Measurements from ENCODE around the gene FRMPD4. TPM values are rescaled to one million over a fixed set of nuclear protein-coding genes. Genes with fewer than 3 reads are reported as not detected.
A peak's percentile ranks its signal among the peaks of the same experiment; 100 is the strongest.

FRMPD4 gene
- polyA plus RNA-seq, 2 of the 4 experiments (the other 2 are of a cell fraction) = 0.08 to 0.28 TPM

DNA sequence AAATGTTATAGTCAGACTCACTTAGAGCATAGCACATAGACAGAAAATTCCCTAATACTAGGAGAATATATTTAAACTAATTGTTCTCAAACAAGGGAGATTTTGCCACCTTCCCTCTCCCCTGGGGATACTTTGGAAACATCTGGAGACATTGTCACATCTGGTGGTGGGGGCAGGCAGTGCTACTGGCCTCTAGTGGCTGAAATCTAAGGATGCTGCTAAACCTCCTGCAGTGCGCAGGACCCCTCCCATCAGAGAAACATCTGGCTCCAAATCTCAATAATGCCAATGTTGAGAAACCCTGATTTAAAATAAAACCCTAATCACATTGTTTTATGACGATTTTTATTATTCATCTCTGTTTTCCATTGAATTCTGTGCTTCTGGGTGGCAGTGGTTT, 244.9 kb downstream of the FRMPD4 start:
- Histone ChIP-seq H3K4me1 (no peaks in the 10 kb centered on the region), H3K9me3 (no peaks in the 10 kb centered on the region), H3K27ac (no peak overlapping the region), H3K4me3 (no peak overlapping the region), H3K4me2 (no peak overlapping the region)
- TF ChIP-seq, protein P1, sequence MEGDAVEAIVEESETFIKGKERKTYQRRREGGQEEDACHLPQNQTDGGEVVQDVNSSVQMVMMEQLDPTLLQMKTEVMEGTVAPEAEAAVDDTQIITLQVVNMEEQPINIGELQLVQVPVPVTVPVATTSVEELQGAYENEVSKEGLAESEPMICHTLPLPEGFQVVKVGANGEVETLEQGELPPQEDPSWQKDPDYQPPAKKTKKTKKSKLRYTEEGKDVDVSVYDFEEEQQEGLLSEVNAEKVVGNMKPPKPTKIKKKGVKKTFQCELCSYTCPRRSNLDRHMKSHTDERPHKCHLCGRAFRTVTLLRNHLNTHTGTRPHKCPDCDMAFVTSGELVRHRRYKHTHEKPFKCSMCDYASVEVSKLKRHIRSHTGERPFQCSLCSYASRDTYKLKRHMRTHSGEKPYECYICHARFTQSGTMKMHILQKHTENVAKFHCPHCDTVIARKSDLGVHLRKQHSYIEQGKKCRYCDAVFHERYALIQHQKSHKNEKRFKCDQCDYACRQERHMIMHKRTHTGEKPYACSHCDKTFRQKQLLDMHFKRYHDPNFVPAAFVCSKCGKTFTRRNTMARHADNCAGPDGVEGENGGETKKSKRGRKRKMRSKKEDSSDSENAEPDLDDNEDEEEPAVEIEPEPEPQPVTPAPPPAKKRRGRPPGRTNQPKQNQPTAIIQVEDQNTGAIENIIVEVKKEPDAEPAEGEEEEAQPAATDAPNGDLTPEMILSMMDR (IDR thresholded peaks at IDR 0.05) = peak; percentile 33; the same call in 2 of the 3 replicates
- TF ChIP-seq, protein P2, sequence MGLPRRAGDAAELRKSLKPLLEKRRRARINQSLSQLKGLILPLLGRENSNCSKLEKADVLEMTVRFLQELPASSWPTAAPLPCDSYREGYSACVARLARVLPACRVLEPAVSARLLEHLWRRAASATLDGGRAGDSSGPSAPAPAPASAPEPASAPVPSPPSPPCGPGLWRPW (IDR thresholded peaks at IDR 0.05) = no peak
- peak; percentile 13 to 24; a peak in 1 of 5 replicates for TF ChIP-seq RAD21 (conservative IDR thresholded peaks at IDR 0.05 in 1 of 2, IDR thresholded peaks at IDR 0.05 in 1 of 2)
- no peak for TF ChIP-seq FOXS1 (CRISPR knock-in tag; IDR thresholded peaks at IDR 0.05)
- no peak for TF ChIP-seq KDM1A (IDR thresholded peaks at IDR 0.05; ENCODE audit: low read depth)
- TF ChIP-seq HEYL (CRISPR knock-in tag; IDR thresholded peaks at IDR 0.05) = no peak
- TF ChIP-seq SMC3 (IDR thresholded peaks at IDR 0.05) = 0 out of 3 replicates have a peak, but pooled peaks have one; percentile 15
- no peak for TF ChIP-seq HOXB13 (CRISPR knock-in tag; IDR thresholded peaks at IDR 0.05; ENCODE audit: low read depth)
- TF ChIP-seq EHMT2 (IDR thresholded peaks at IDR 0.05; ENCODE audit: low read depth) = no peak
- no peak for TF ChIP-seq PHF8 (IDR thresholded peaks at IDR 0.05; ENCODE audit: borderline replicate concordance, low read depth)
- TF ChIP-seq FOSL2 (IDR thresholded peaks at IDR 0.05) = no peak
- TF ChIP-seq FOSL2 (CRISPR knock-in tag; IDR thresholded peaks at IDR 0.05) = no peak
- TF ChIP-seq EP300 (IDR thresholded peaks at IDR 0.05) = no peak
- TF ChIP-seq, protein P3, sequence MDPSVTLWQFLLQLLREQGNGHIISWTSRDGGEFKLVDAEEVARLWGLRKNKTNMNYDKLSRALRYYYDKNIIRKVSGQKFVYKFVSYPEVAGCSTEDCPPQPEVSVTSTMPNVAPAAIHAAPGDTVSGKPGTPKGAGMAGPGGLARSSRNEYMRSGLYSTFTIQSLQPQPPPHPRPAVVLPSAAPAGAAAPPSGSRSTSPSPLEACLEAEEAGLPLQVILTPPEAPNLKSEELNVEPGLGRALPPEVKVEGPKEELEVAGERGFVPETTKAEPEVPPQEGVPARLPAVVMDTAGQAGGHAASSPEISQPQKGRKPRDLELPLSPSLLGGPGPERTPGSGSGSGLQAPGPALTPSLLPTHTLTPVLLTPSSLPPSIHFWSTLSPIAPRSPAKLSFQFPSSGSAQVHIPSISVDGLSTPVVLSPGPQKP (IDR thresholded peaks at IDR 0.05; ENCODE audit: low read depth, low read length) = no peak
- TF ChIP-seq JUNB (IDR thresholded peaks at IDR 0.05) = no peak
- TF ChIP-seq TFCP2L1 (CRISPR knock-in tag; IDR thresholded peaks at IDR 0.05) = no peak
- no peak for TF ChIP-seq ZSCAN20 (CRISPR knock-in tag; IDR thresholded peaks at IDR 0.05)
- no peak for TF ChIP-seq ZFP36 (IDR thresholded peaks at IDR 0.05; ENCODE audit: borderline replicate concordance, partially characterized antibody)
- DNase-seq (ENCODE audit: low read depth in 1 of 2, low spot score in 1 of 2) = peak in 1 of 2 experiments; percentile 4
- ChIA-PET POLR2A (no interaction called here), CTCF (no interaction called here)
- WGBS (ENCODE audit: missing lambda C conversion rate) = 27% methylated on average over 2 of the region's 2 CpGs
- no peak for FAIRE-seq
- no peak for ATAC-seq

DNA sequence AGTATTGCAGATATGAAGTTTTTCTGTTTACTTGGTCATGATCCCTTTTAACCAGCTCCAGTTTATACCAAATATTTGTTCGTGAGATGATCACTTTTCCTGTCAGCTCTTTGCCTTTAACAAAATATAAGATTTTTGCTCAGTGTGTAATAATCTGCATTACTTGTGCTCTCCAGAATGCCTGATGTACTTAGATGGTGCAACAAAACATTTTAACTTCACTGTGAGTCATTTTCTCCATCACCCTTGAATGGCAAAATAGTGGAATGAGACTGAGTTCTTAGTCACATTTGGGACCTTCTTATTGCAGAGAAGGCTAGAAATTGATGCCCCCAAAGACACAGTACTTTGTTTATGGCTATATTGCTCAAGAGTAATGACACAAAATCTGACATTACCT, 252.0 kb downstream of the FRMPD4 start:
- Histone ChIP-seq H3K9me3 (no peaks in the 10 kb centered on the region), H3K27ac (no peak overlapping the region), H3K4me3 (no peak overlapping the region), H3K4me1 (no peaks in the 10 kb centered on the region), H3K4me2 (no peak overlapping the region)
- FAIRE-seq = no peak
- ChIA-PET CTCF (no interaction called here), POLR2A (no interaction called here)
- no peak for DNase-seq (ENCODE audit: low read depth in 1 of 2, low spot score in 1 of 2)
- no peak for TF ChIP-seq FOSL2 (IDR thresholded peaks at IDR 0.05)
- peak; percentile 16; the same call in 1 of the 2 replicates for TF ChIP-seq FOSL2 (CRISPR knock-in tag; IDR thresholded peaks at IDR 0.05)
- TF ChIP-seq, protein P4, sequence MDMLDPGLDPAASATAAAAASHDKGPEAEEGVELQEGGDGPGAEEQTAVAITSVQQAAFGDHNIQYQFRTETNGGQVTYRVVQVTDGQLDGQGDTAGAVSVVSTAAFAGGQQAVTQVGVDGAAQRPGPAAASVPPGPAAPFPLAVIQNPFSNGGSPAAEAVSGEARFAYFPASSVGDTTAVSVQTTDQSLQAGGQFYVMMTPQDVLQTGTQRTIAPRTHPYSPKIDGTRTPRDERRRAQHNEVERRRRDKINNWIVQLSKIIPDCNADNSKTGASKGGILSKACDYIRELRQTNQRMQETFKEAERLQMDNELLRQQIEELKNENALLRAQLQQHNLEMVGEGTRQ (IDR thresholded peaks at IDR 0.05) = no peak
- no peak for TF ChIP-seq PHF8 (IDR thresholded peaks at IDR 0.05; ENCODE audit: borderline replicate concordance, low read depth)
- WGBS (ENCODE audit: missing lambda C conversion rate) = 45% methylated on average over 1 of the region's 1 CpG
- no peak for ATAC-seq

DNA sequence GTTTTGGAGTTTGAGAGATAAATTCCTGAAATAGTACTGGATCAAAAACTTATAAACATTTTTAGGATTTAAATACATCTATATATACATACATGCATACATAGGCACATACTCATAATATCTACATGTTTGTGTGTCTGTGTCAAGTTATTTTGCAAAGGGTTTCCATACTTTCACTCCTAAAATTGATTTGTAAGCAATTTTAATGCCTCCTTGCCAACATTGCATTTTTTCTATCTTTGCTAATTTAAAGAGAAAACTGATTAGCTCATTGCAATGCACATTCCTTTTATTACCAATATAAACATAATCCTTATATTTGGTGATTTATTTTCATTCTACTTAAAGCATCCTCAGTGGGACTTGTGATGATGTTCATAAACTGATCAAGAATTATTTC, 258.3 kb downstream of the FRMPD4 start:
- no peak overlapping the region for H3K4me2 ChIP-seq
- TF ChIP-seq RNF2 (IDR thresholded peaks at IDR 0.05; ENCODE audit: borderline replicate concordance, low read depth) (no peak), MAFK (IDR thresholded peaks at IDR 0.05; ENCODE audit: partially characterized antibody) (peak; percentile 38)
- no peak overlapping the region for H3K4me3 ChIP-seq
- no peaks in the 10 kb centered on the region for H3K4me1 ChIP-seq
- POLR2A ChIA-PET = no interaction called here
- H3K9me3 ChIP-seq = no peaks in the 10 kb centered on the region
- DNase-seq (ENCODE audit: low read depth in 1 of 2, low spot score in 1 of 2) = no peak
- FAIRE-seq = peak; percentile 74
- no peak overlapping the region for H3K27ac ChIP-seq
- CTCF ChIA-PET = no interaction called here
- no peak for ATAC-seq

Data from A549 (cell line).